HG02884 (cell line): ENCODE data around the gene ABCG4.
"Not testable (repeated sequence)": the region's sequence is repeated elsewhere in the genome, so short reads cannot be mapped to it uniquely, and the experiment has no call there.

Experiments
- ATAC-seq: cut with Tn5 transposase; IDR thresholded peaks from one replicate; pipeline ENCODE4 v1.9.1; 2021; ENCODE audit warnings: mild to moderate bottlenecking, moderate library complexity; ENCODE audit not compliant: unreplicated experiment

The ABCG4 gene

DNA sequence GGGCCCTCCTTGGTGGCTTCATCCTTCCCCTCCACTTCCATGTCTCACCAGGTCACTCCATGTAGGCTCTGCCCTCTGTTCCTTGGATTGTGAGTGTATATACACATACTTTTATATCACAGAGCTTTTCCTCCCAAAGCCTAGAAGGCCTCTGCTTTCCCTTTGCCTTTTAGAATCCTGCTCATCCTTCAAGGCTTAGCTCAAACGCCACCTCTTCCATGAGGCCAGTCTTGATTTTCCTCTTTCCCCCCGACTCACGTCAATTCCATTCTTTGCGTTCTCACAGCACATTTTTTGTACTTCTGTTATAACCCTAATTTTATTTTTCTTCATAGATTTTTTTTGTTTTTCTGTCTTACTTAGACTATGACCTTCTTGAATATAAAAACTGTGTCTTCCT is 3.8 kb downstream of the ABCG4 start:
- no peak for ATAC-seq

DNA sequence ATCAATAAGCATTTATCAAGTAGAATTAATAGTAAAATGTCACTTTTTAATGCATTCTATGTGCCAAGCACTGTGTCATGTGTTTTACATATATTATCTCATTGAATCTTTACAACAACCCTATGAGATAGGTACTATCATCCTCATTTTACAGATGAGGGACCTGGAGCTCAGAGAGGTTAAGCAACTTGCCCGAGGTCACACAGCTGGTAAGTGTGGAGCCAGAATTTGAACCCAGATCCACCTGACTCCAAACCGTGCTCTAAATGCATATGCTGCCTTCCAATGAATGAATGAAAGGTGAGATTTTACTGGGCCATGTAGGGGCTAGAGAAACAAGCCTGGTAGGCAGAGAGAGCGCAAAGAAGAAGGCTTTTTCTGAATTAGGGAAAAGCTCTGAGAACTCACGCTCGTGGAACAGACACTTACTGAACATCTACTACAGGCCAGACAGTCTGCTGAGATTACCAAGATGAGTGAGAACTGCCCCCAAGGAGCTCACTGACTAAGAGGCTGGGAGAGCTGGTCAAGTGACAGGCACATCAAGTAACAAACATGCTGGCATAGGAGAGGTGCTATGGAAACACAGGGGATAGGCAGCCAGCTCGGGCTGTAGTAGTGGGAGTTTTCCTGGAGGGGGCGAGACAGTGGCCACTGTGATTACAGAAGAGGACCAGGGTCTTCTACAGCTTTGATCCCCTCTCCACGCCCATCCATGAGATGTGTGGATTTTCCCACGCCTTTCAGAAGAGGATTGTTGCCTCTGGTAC is 4.4 kb downstream of the ABCG4 start:
- ATAC-seq: no peak

DNA sequence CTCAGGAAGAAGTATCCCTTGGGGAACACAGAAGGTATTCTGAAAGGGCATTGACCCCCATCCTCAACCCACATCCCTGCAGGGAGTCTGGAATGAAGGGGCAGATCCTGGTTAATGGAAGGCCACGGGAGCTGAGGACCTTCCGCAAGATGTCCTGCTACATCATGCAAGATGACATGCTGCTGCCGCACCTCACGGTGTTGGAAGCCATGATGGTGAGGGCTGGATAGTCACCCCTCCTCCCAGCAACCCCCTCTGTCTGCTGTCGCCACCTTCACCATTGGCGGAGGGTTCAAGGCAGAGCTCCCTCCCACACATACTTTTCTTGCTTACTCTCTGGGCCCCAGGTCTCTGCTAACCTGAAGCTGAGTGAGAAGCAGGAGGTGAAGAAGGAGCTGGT is 5.3 kb downstream of the ABCG4 start:
- no peak for ATAC-seq

DNA sequence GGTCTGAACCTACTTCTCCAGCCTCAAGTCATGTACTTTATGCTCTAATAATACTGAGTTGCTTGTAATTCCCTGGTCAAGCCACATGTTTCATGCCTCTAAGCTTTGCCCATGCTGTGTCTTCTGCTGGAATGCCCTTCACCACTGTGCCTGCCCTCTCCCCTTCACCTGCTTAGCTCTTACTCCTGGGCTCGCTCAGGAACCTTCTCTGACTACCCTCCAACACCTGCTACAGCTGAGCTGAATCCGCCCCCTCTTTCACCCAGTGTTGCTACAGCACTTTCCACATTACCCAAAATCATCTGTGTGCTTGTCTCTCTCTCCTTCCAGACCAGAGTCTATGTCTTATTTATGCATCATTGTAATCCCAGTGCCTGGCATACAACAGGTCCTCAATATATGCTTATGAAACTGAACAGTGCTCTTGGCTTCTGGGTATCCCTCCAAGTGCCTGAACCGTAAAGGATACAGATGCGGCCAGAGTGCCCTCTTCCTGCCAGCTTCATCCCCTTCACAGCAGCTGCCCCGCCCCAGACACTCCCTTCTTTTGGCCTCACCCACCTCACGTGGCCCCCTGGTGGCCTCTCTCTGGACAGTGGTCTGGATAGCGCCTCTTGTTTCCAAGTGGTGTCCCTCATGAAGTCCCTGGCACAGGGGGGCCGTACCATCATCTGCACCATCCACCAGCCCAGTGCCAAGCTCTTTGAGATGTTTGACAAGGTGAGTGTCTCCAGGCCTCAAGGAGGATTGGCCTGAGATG is 7.1 kb downstream of the ABCG4 start:
- no peak for ATAC-seq

DNA sequence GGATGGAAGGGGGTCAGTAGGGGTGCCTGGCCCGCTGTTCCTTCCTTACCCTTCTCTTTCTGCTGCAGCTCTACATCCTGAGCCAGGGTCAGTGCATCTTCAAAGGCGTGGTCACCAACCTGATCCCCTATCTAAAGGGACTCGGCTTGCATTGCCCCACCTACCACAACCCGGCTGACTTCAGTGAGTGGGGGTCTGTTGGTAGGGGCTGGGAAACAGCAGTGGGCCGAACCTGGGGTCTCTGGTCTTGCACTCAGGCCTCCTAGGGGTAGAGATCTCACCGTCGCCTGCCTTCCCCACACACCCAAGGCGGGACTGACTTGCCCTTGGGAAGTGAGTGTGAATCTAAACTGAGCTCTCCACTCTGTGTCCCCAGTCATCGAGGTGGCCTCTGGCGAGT is 7.6 kb downstream of the ABCG4 start:
- no peak for ATAC-seq

DNA sequence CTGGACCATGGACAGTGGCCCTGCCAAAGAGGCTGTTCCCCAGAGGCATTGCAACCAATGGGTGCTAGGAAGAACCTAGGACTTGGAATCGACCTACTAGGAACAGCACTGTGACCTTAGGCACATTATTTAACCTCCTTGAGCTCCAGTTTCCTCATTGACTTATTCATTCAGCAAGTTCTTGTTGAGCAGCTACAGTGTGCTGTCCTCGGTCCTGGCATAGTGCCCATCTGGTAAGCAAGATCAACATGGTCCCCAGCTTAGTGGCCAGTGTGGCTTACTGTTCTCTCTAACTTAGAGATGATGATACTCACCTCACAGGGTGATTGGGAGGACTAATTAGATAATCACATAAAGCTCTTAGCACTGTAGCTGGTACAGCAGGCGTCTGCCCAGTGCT is 8.2 kb downstream of the ABCG4 start:
- no peak for ATAC-seq

DNA sequence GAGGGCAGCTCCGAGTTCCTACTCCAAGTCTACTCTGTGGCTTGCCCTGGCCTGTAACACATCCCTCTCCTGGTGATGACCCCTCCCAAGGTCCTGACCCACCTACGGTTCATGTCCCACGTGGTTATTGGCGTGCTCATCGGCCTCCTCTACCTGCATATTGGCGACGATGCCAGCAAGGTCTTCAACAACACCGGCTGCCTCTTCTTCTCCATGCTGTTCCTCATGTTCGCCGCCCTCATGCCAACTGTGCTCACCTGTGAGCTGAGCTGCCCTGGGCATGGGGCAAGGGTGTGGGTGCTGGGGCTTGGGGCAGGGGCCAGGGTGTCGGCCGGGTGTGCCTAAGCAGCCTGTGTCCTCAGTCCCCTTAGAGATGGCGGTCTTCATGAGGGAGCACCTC is 9.6 kb downstream of the ABCG4 start:
- no peak for ATAC-seq

DNA sequence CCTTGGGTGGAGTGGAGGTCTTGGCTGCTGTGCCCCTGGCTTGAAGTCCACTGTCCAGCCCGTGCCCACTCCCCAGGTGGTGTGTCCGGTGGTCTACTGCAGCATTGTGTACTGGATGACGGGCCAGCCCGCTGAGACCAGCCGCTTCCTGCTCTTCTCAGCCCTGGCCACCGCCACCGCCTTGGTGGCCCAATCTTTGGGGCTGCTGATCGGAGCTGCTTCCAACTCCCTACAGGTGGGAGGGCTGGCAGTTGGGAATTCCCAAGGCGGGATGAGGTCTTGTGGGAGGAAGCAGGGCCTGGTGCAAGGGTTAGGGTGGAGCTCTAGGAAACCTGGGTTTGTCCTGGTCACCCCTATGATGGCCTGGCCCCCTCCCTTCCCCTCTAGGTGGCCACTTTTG is 11.3 kb downstream of the ABCG4 start:
- no peak for ATAC-seq

DNA sequence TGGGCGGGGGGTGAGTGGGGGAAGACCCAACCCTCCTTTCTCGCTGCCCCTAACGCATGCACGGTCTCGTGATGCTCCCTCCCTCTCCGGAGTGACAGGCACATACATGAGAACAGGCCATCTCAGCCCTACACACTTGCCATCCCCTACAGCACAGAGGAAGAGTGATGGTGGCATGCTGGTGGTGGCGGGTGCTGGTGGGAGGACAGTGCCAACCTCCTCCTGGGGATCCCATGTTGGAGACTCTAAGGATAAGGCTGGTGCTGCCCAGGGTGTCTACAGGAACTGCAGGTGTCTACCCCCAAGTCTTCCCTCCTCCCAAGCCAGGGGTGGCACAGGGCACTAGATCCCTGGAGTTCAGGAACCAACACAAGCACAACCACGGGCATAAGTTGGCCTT is 13.0 kb downstream of the ABCG4 start:
- no peak for ATAC-seq

DNA sequence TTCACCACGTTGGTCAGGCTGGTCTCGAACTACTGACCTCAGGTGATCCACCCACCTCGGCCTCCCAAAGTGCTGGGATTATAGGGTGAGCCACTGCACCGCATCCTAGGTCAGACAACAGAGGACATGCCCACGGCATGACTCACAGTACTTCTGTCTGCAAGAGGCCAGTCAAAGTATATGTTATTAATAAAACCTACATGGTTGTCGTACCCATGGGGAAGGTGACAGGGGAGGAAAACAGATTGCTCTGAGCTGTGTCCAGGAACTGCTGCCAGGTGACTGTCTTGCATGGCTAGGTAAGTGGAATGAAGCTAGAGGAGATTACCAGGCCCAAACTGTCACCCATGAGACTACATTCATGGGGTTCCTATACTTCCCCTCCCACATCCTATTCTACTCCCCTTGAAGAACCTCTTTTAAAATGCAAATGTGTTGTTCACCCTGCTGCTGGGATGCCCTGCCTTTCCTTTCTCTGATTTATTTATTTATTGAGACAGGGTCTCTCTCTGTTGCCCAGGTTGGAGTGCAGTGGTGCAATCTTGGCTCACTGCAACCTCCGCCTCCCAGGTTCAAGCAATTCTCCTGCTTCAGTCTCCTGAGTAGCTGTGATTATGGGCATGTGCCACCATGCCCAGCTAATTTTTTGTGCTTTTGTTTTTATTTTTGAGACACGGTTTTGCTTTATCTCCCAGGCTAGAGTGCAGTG is 17.7 kb downstream of the ABCG4 start:
- no peak for ATAC-seq

DNA sequence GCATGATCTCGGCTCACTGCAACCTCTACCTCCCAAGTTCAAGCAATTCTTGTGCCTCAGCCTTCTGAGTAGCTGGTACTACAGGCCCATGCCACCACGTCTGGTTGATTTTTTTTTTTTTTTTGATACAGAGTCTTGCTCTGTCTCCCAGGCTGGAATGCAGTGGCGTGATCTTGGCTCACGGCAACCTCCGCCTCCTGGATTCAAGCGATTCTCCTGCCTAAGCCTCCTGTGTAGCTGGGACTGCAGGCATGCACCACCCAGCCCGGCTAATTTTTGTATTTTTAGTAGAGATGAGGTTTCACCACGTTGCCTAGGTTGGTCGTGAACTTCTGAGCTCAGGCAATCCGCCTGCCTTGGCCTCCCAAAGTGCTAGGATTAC is 18.2 kb downstream of the ABCG4 start:
- not testable (repeated sequence) for ATAC-seq

DNA sequence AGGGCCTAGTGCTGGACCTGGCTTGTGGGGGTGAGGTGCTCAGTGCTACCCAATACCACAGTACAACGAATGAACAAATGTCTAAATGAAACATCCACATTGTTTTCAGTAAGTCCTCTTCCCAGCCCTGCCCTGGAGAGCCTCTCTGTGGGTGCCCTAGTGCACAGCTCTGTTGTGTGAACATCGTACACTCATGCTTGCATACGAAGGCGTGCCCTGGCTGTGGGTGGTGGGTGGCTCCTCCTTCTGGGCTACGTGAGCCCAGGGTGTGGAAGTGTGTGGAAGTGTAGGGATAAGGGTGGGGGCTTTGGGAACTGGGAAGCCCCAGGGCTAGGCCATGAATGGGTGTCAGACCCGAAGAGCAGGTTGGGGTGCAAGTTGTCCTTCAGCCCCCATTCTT is 19.1 kb downstream of the ABCG4 start:
- ATAC-seq: no peak

DNA sequence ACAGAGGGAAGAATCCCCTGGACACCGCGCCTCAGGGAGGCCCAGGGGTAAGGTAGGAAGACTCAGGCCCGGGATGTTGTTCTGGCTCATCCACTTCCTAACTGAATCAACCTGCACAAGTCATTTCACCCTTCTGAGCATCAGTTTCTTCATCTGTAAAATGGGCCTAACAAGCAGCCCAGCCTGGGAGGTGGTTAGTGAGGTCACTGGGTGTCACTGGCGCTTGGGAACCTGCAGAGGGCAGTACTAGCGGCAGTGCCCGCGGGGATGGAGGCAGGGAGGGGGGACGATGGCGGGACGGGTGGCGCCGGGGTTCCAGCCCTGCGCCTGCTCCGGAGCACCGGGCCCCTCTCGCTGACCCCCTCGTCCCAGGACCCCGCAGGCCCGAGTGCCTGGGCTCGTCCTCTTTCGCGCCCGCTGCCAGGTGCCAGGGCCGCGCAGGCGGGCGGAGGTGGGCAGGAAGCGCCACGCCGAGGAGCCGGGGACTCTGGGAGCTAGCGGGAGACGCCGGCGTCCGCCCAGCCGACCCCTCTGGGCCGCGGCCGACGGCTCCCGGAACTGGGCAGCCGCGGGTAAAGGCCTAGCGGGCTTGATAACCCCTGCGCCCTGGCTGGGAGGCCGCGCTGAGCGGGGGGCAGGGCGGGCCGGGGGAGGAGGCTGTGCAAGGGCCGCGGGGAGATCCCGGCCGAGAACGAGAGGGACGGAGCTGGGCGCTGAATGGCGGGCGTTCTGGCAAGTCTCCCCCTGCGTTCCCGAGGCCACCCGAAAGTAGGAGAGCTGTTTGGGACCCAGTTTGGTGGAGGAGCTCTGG is 19.8 kb downstream of the ABCG4 start, which contains the start of gene NLRX1:
Gene NLRX1 (plus strand): TSS at position 255 of the 811 bp plus-strand sequence. CDS start 2,679 bp downstream, outside the sequence.
- peak; percentile 87 for ATAC-seq

DNA sequence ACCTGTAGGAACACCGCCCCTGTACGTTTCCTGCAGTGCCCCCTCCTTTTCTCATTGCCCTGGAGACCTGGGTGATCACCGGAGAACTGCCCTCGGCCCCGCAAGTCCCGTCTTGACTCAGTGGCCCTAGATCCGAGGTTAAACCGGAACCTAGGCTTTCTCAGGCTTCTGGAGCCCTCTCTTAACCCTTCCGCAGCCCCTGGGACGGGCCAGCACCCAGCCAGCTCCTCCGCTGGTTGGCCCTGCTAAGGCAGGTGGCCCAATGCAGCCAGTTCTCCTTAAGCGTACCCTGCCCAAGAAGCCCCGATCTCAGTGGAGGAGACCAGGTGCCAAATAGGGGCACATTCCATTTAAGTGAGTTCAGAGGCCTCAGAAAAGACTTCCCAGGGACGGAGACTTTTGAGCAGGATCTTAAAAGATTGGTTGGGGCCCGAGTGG is 20.4 kb downstream of the ABCG4 start:
- peak; percentile 25 for ATAC-seq

DNA sequence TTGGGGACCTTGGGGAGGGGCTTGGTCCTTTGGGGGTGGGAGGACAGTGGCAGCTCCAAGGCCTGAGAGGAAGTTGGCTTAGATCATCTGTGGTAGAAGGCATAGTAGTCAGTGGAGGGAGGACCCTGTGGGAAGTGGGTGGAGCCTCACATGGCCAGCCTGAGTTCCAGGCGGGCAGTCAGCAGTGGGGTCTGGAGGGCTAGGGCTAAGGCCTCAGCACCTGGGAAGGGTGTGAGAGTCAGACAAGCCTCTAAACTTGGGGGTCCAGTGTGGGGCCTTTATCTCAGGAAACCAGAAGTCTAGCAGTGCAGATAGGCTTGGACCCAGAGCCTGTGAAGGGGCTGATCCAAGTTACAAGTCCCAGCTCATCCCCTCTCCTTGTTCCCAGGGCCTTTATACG is 23.7 kb downstream of the ABCG4 start:
- ATAC-seq: no peak

DNA sequence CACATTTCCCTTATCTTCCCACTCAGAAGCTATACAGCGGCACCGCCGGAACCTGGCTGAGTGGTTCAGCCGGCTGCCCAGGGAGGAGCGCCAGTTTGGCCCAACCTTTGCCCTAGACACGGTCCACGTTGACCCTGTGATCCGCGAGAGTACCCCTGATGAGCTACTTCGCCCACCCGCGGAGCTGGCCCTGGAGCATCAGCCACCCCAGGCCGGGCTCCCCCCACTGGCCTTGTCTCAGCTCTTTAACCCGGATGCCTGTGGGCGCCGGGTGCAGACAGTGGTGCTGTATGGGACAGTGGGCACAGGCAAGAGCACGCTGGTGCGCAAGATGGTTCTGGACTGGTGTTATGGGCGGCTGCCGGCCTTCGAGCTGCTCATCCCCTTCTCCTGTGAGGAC is 24.6 kb downstream of the ABCG4 start:
- no peak for ATAC-seq

DNA sequence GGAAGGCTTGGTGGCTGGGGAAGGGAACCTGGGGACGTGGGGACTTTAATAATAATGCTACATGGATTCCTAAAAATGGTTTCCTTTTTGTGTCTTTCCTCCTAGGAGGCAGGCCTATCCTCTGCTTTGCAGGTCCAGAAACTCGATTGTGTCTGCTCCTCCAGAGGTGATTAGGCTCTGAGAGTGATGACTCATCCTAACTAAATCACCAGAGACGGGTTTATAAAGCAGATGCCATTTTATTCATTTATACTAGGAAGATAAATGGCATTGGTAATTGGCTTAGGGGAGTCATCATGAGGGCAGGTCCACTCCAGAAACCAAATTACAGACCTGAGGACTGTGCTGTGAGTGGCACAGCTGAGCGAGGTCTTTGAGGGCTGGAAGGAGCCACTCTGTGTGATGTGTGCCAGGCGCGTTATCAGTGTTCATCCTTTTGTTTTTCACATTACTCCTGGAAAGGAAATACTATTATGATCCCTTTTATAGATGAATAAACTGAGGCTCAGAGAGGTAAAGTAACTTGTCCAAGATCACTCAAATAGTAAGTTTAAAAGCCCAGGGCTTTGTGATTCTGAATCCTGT is 26.7 kb downstream of the ABCG4 start:
- ATAC-seq: no peak

DNA sequence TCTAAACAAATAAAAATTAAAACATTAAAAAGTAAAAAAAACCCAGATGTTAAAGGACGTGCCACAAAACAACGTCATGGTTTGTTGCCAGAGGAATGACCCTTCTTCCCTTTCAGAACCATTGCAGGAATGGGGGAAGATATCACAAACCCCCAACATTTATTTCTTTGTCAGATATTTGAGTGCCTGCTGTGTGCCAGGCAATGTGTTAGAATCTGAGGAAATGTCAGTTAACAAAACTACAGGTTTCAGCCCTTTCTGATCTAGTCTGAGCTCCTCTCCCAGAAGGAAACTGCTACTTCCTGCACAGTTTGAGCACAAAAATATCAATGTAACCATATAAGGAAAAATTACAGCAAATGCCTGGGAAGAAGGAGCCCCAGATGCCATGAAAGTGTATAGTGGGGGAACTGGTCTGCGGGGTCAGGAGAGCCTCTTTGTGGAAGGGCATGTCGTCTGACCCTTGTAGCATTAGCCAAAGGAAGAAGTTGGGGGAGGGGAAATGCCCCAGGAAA is 29.4 kb downstream of the ABCG4 start:
- no peak for ATAC-seq

DNA sequence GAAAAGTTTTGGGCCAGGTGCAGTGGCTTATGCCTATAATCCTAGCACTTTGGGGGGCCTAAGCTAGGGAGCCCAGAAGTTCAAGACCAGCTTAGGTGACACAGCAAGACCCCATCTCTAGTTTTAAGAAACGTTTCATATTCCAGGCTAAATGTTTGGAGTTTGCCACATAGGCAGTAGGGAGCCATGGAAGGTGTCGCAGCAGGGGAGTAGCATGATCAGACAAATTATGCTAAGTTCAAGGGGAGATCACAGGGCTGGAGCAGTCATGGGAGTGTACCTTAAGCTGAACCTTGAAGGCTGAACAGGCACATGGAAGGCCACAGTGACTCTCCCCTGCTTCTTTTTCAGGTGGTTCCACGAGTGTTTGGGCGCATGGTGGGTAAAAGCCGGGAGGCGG is 30.5 kb downstream of the ABCG4 start:
- no peak for ATAC-seq

DNA sequence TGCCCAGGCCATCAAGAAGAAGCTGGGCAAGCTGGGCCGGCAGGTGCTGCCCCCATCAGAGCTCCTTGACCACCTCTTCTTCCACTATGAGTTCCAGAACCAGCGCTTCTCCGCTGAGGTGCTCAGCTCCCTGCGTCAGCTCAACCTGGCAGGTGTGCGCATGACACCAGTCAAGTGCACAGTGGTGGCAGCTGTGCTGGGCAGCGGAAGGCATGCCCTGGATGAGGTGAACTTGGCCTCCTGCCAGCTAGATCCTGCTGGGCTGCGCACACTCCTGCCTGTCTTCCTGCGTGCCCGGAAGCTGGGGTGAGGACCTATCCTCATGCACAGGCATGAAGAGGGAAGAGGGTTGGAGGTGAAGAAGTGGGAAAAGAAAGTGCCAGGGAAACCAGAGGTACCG is 31.1 kb downstream of the ABCG4 start:
- no peak for ATAC-seq
